Occipital lobe (tissue), 2 donors: ENCODE measurements around the gene ASTL. TPM values are rescaled to one million over a fixed set of nuclear protein-coding genes. Genes with fewer than 3 reads are reported as not detected.
A peak's percentile ranks its signal among the peaks of the same experiment; 100 is the strongest.

ENCODE experiments used
- DNase-seq: peaks from one replicate; lab custom pipeline; 2025; lab: John Stamatoyannopoulos, UW
- total RNA-seq: library from RNA; depleted of rRNA; stranded (reverse); fragments of >200 nt; gene quantifications from one replicate; pipeline ENCODE4 v1.2.3, GENCODE V29; 2014

Gene ASTL
- total RNA-seq, 1 donor from 2014 or later, result not detected

DNA sequence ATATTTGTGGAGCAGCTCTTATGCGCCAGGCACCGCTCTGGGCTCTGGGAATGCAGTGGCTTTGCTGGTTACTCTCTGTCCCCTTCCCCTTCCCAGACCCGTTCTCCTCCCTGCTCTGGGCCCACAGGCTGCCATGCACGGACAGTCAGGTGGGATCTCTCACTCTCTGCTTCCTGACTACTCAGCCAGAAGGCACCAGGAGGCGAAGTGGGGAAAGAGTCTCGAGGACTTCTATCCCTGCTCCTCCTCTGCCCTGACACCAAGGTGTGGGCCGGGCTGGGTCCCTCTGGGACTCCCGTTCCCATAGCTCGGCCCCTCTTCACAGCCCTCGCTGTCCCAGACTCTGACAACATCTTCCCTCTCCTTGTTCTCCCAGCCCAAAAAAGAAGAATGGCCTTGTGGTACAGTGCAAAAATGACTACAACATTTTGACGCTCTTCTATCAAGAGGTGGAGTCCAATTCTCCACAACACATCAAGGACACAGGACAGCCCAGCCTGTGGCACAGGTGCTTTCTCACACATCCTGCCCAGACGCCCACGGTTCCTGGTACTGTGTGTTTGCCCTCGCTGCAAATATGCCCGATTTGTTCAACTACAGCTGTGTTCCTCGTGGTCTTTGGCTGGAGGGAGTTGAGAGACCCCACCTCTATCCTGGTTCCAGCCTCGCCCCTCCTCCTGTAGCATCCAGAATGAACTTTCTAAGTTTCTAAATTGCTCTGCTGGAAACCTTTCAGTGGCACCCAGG lies 21.0 kb upstream of the ASTL start:
- DNase-seq, result no peak

DNA sequence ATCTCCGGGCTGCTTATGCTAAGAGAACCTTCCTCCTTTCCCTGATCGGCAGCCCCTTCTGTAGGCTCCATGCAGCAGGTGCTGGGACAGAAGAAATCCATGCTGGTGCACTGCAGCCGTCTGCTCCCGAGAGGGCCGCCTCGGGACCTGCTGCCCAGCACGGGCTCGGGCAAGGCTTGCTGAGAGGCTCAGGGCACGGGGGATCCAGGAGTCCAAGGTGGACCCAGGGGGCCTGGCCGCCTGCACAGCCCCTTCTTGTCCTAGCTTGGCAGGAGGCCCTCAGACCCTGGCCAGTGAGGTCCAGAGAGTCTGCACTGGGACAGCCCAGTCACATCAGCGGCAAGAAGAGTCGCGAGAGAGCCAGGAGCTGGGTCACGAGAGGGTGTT lies 20.2 kb upstream of the ASTL start:
- no peak for DNase-seq

DNA sequence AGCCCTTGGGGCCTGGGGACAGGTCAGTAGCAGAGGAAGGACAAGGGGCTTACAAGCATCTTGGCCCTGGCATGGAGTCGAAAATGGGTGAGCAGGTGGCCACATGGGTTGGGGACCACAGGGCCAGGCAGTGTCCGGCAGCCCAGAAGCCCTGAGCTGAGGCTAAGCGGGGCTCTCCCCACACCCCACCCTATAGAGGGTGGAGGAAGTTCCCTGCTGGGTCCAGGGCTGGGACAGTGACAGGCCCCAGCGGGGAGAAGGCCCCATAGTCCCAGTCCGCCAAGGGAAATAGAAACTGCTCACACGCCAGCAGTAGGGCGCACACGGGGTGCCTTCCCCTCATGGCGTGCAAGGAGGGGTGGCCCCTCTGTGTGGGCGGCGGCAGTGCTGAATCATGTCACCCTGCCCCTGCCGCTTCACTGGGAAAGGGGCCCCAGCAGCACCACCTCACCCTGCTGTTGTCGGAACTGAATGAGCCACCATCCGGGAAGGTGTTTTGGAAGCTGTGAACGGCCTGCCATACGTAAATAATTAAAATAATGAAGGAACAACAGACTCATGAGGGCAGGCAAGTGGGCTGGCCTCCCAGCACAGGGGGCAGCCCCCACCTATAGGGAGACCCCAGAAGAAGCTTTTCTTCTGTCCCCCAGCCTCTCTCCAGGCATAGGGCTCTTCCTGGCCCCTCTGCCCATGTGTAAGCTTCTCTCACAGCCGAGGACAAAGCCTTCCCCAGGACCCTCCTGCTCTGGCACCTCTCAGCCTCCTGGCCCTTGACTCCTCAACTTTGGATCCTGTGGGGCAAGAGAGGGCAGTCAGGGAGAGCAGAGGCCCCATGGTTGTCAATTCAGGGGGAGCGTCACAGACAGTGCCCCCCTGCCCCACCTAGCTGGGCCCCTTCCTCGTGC lies 19.6 kb upstream of the ASTL start:
- DNase-seq, result no peak

DNA sequence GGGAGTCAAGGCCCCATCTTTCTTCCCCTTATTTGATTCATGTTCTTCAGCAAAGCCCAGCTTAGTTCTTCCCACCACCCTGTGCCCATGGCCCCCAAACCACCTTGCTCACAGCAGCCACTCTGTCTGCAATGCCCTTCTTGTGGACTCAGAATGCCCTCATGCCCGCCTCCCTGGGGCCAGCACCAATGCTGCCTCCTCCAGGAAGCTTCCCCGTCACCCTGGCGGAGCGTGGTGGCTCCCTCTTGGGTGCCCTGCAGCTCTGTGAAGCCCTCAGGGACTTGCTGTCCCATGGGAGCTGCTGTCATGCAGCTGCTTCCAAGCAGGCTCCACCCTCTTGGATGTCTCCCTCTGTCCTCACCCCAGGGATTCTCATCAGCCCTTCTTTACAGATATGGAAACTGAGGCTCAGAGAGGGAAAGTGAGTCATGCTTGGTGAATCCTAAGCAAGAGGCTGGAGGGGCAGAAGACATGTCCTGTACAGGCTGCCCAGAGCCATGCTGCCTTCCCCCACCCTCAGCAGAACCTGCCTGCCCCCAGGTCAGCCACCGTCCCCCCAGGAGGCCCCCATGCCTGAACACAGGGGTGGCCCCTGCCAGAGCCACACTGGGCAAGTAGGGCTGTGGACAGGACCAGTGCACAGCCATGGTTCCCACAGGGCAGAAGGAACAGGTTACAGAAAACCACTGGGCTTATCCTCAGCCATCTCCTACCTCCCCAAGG lies 18.8 kb upstream of the ASTL start:
- no peak for DNase-seq

DNA sequence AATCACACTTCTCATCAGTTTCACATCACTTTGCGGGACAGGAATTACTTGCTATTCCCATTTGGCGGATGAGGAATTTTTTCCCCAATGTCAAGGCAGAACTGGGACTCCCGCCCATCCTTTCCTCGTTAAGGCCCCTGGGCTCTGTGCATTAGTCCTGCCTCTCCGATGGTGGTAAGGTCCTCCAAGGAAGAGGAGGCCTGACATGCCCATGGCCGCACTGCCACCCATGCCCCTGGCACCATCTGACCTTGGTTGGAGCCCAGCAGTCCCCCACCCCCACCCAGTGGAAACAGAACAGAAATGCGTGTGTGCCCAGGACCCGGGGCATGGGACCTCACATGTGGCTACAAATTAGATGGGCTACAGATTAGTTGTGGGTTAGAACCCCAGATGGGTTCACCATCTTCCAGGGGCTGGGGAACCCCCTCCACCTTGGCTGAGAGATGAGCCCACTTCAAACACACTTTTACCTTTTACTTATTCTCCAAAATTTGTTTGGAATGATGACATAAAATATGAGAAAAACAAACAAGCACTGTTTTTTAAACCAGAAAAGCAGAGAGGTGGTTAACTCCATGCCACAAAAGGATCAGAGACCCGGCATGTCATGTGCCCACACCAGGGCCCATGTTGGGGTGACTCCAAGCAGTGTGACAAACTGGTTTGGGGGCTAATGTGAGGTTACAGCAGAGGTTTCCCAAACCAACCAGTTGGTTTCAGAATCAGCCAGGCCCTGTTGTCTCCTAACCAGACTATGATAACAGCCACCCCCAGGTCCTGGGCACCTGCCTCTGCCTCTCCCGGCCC lies 17.9 kb upstream of the ASTL start:
- no peak for DNase-seq

GRCh38 chr2:96154506-96155380 lies 16.4 kb upstream of the ASTL start:
- DNase-seq, result no peak

DNA sequence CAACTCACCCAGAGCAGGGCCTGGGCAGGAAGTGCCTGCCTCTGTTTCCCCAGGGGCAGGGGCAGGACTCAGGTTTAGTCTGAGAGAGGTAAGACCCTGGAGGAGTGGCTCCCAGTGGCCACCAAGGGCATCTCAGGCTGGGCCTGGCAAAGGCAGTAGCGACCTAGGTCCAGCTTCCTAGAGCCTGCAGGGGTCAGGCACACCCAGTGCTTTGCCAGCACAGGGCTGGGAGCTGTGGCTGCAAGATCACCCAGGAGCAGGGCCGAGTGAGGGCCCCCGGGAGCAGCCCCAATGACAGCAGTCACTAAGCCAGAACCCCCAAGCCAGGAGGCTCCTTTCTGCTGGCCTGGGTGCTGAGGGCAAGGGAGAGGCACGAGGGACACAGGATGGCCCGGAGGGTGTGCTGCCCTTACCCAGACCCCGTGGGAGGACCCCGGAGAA lies 15.7 kb upstream of the ASTL start:
- no peak for DNase-seq

DNA sequence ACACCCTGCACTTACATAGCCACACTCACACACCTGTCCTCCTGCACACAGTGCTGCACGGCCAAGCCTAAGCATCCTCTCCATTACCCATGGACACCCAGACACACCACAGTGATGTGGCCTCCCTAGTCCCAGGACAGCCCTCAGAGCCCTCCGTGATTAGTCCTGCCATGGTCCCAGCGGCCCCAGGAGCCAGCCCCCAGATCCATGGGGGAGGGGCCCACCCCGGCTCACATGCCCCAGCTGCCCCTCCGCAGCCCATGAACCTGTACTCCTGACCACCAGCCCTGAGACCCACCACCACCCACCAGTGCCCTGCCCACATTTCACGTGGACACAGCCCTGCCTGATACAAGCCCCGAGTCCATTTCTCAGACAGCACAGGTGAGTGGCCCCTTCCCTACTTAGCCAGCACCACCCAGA lies 15.0 kb upstream of the ASTL start:
- no peak for DNase-seq

DNA sequence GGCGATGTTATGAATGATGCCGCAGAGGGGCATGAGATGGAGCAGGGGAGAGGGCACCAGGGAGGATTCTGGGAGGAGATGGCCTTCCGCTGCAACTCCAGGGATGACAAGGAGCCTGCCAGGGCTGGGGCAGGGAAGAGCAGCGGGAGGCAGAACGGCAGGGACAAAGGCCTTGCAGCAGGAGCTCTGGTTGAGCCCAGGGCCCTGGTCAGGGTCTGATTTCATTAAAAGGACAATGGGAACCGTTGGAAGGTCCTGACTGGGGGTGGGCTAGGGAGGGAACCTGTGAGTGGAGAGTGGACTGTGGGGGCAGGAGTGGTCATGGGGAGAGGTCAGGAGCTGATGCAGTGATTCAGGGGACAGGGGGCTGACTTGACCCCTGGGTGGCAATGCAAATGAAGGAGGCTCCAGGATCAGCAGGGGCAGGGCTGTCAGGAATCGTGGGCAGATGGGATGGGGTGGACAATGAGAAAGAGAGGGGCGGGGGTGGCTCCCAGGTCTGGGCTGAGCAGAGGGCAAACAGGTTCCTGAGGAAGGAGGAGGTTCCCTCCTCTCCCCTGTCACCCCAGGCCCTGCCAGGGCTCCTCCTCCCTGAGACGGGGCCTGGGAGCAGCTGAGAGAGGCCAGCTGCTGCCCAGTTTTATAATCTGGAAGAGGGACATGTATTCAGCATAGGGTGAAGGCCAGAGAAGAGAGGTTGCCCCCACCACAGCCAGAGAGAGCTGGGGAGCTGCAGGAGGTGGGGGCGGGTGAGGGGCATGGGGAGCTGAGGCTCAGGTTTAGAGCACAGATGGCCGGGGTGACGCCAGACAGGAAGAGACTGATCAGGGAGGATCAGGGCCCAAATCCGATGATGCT lies 14.2 kb upstream of the ASTL start:
- no peak for DNase-seq

- no peak for DNase-seq
Observed at GRCh38 chr2:96151595-96152303, 13.4 kb upstream of the ASTL start.

GRCh38 chr2:96150791-96151594 lies 12.7 kb upstream of the ASTL start:
- no peak for DNase-seq

DNA sequence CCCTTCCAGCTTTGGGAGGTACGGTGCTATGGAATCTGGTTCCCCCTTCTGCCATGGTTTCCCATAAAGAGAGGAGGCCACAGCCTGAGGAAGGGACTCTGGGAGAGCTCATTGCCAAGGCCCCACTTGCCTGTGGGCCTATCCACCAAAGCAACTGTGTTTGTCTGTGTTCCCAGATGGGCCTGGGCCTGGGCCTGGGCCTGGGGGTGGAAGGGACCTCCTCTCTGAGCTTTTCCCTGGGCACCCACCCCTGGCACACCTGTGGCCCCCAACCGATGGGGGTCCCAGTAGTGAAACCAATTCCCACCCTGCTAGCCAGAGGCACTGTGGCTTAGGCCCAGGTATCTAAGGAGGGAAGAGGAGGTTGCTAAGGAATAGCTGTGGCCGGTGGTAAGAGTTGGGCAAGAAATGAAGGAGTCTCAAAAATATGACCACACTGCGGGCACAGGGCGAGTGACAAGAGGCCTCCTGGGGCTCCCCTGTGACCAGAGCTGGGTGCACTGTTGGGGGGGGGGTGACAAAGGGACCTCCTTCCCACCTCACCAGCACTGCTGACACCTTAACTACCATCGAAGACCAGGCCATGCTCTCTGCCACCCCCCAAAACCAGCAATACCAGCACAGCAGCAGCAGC lies 11.8 kb upstream of the ASTL start:
- no peak for DNase-seq

- peak; percentile 61 for DNase-seq
Observed at GRCh38 chr2:96148410-96149217, 10.3 kb upstream of the ASTL start.

DNA sequence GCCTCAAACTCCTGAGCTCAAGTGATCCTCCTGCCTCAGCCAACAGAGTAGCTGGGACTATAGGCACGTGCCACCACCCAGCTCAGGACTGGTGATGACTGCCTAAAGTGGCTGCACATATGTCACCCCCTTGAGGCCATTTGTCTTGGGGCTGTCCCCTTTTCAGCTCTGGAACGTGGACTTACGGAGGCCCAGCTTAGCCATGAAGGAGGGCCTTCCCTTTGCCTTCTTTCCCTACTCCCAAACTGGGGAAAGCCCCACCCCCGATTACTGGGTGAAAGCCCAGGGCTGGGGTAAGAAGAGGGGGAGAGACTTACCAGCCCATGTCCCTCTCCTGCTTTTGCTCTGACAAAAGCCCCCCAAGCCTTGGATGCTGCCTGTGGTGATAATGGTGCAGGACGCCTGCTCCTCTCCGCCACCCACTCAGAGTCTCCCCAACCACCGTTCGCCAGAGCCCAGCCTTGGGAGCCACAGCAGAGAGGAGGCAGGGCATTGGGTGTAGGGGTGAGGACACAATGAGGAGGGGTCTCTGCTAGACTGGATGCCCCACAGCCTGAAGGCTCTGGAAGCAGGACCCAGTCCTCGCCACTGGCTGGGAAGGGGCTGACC lies 9.4 kb upstream of the ASTL start:
- no peak for DNase-seq

DNA sequence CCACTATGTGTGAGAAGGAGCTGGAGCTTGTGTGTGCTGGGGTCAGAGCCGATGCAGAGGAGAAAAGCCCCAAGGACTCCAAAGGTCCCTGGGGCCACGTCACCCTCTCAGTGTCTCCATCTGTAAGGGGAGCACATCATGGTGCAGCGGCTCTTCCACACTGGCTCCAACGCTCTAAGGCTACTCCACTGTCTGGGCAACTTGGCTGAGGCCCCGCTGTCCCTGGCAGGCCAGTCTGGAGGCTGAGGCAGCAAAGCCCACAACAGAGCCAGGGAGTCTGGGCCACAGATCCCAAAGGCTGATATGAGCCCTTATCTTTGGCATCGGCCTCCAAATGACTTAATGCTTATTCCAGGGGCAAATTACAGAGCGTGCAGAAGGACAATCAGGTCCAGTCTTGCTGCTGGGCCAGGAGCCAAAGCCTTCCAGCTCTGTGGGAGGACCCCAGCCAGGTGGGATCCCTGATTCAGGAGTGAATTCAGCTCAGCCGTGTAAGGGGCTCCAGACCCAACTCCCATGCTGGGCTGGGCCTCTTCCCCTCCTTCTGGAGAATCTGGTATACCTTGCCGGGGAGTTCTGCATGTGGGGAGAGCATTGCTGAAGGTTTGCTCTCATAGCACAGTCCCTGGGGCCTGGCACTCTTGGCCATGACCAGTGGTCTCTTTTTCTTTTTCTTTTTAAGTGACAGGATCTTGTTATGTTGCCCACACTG lies 8.7 kb upstream of the ASTL start:
- DNase-seq, result no peak
